Upper lobe of left lung (tissue), 4 donors: ENCODE measurements around the gene SND1.

Experiments
- CTCF ChIP-seq, 6 experiments: fragments of 450-650 bp in 4 of 6; fragments of 200-600 bp in 2 of 6; sonication (generic) in 2 of 6; IDR thresholded peaks; one replicate each; pipeline ENCODE4 v1.5.1; 2016 to 2019; ENCODE audit warnings: antibody characterized with exemption in 6 of 6
- EP300 ChIP-seq, 4 donors: sonication (generic); formaldehyde crosslinking; IDR thresholded peaks; one replicate each; pipeline ENCODE4 v1.5.1; 2017; ENCODE audit warnings: antibody characterized with exemption in 4 of 4, control low read depth in 2 of 4
- POLR2A ChIP-seq, 4 donors: fragments of 450-650 bp; IDR thresholded peaks; one replicate each; pipeline ENCODE4 v1.5.1; 2016 to 2017; ENCODE audit warnings: antibody characterized with exemption in 4 of 4, mild to moderate bottlenecking in 2 of 4
- POLR2AphosphoS5 ChIP-seq, 2 donors: sonication (generic); formaldehyde crosslinking; IDR thresholded peaks; one replicate each; pipeline ENCODE4 v1.5.1; 2017; ENCODE audit warnings: antibody characterized with exemption in 2 of 2

- TF ChIP-seq CTCF (IDR thresholded peaks at IDR 0.05) (no peak), POLR2A (IDR thresholded peaks at IDR 0.05) (no peak), POLR2AphosphoS5 (IDR thresholded peaks at IDR 0.05) (no peak), EP300 (IDR thresholded peaks at IDR 0.05) (no peak)
Measured at GRCh38 chr7:128108129-128108528, 456.1 kb downstream of the SND1 start.
